H1 (cell line): Measurements from ENCODE around the gene SH3PXD2A. TPM values are rescaled to one million over a fixed set of nuclear protein-coding genes. Genes with fewer than 3 reads are reported as not detected.

Source experiments
- BCL11A ChIP-seq, 2 experiments: IDR thresholded peaks; one replicate each; pipeline ENCODE4 v1.6.1; 2011; ENCODE audit warnings: low read depth in 2 of 2, low read length in 2 of 2, mild to moderate bottlenecking in 2 of 2
- polyA plus RNA-seq, 7 experiments: library from polyadenylated mRNA; depleted of rRNA in 3 of 7; stranded (reverse) in 5 of 7; unstranded in 2 of 7; fragments of >200 nt in 5 of 7; fragments of 200-250 nt in 2 of 7; gene quantifications; 1 replicate in 5 of 7; 2 replicates in 1 of 7; 4 replicates in 1 of 7; pipeline versions ENCODE4 v1.2.1 to v1.2.3, GENCODE V29; 2011 to 2013; ENCODE audit warnings: missing spikeins in 2 of 7, mixed read lengths in 2 of 7
- total RNA-seq: library from RNA; stranded (reverse); fragmentation: NEBNext Ultra II Directional; extraction: Animal tissue kit (Norgen Biotek cat#: 25700); gene quantifications from 2 replicates; pipeline ENCODE4 v1.2.1, GENCODE V29; 2021

SH3PXD2A gene
- total and polyA plus RNA-seq, 2 of the 8 experiments (the other 6 are each of a cell fraction or from before 2014, with no cell fraction given) = 5.4 to 16.3 TPM

GRCh38 chr10:103571656-103571975 lies 283.8 kb downstream of the SH3PXD2A start (continued):
- no peak for TF ChIP-seq BCL11A (IDR thresholded peaks at IDR 0.05; ENCODE audit: low read depth in 2 of 2, low read length in 2 of 2)
